Neural cell (in vitro differentiated cells): ENCODE results near the gene PAWR. TPM values are rescaled to one million over a fixed set of nuclear protein-coding genes. Genes with fewer than 3 reads are reported as not detected.

Source experiments
- H2AFZ ChIP-seq: fragments of 200-600, 300-800 bp; sonication (generic), shearing (Covaris generic); 2 replicates; pipeline ENCODE4 v1.6.0; 2014; ENCODE audit warnings: low read depth, mild to moderate bottlenecking, antibody characterized with exemption, low read length, moderate library complexity
- H3F3A ChIP-seq: fragments of 200-600 bp; shearing (Covaris generic); 2 replicates; pipeline ENCODE4 v1.6.1; 2016; ENCODE audit warnings: mild to moderate bottlenecking, moderate library complexity, mixed read lengths, antibody characterized with exemption, low read length; ENCODE audit not compliant: insufficient read depth, poor library complexity, severe bottlenecking
- H3K27ac ChIP-seq: fragments of 200-600, 300-800 bp; sonication (generic), shearing (Covaris generic); 2 replicates; pipeline ENCODE4 v1.5.1; 2014; ENCODE audit warnings: mild to moderate bottlenecking, low read length, moderate library complexity
- H3K27me3 ChIP-seq: fragments of 300-800, 200-600 bp; sonication (generic), shearing (Covaris generic); 2 replicates; pipeline ENCODE4 v1.6.0; 2014; ENCODE audit warnings: mild to moderate bottlenecking, low read depth, low read length, moderate library complexity; ENCODE audit not compliant: insufficient read depth
- H3K36me3 ChIP-seq: fragments of 300-800, 200-600 bp; sonication (generic), shearing (Covaris generic); 2 replicates; pipeline ENCODE4 v1.5.1; 2014; ENCODE audit warnings: mild to moderate bottlenecking, antibody characterized with exemption, low read length, moderate library complexity; ENCODE audit not compliant: insufficient read depth
- H3K4me2 ChIP-seq: fragments of 300-800, 200-600 bp; sonication (generic), shearing (Covaris generic); 2 replicates; pipeline ENCODE4 v1.6.0; 2014; ENCODE audit warnings: mild to moderate bottlenecking, low read length
- H3K4me3 ChIP-seq: fragments of 300-800, 200-600 bp; sonication (generic), shearing (Covaris generic); 2 replicates; pipeline ENCODE4 v1.5.1; 2014; ENCODE audit warnings: mild to moderate bottlenecking, low read length, moderate library complexity
- H3K79me2 ChIP-seq: fragments of 200-600 bp; shearing (Covaris generic); replicated peaks from 2 replicates; pipeline ENCODE4 v1.6.0; 2014; ENCODE audit warnings: mild to moderate bottlenecking, low read length, moderate library complexity; ENCODE audit not compliant: insufficient read depth
- H3K9ac ChIP-seq: fragments of 300-800, 200-600 bp; sonication (generic), shearing (Covaris generic); 2 replicates; pipeline ENCODE4 v1.6.1; 2016; ENCODE audit warnings: mild to moderate bottlenecking, low read length, mixed read lengths
- H3K9me2 ChIP-seq: fragments of 200-600 bp; shearing (Covaris generic); 2 replicates; pipeline ENCODE4 v1.6.1; 2016; ENCODE audit warnings: mild to moderate bottlenecking, low read length, mixed read lengths; ENCODE audit not compliant: insufficient read depth
- H3K9me3 ChIP-seq: fragments of 200-600, 300-800 bp; sonication (generic), shearing (Covaris generic); 2 replicates; pipeline ENCODE4 v1.6.1; 2016; ENCODE audit warnings: mild to moderate bottlenecking, mixed run types, low read length, moderate library complexity, mixed read lengths
- H4K20me1 ChIP-seq: fragments of 200-600 bp; shearing (Covaris generic); 2 replicates; pipeline ENCODE4 v1.6.1; 2016; ENCODE audit warnings: mild to moderate bottlenecking, mixed run types; ENCODE audit not compliant: insufficient read depth
- EP300 ChIP-seq: fragments of 450-650 bp; conservative IDR thresholded peaks from 2 replicates; pipeline ENCODE4 v1.6.1; 2014; ENCODE audit warnings: antibody characterized with exemption, mild to moderate bottlenecking, moderate library complexity; ENCODE audit not compliant: poor library complexity, severe bottlenecking
- EZH2 ChIP-seq: fragments of 200-600, 300-800 bp; shearing (Covaris generic), sonication (generic); IDR thresholded peaks from 2 replicates; pipeline ENCODE4 v1.6.1; 2014; ENCODE audit warnings: antibody characterized with exemption, low read length, borderline replicate concordance, mild to moderate bottlenecking; ENCODE audit not compliant: insufficient read depth, poor library complexity, severe bottlenecking
- MXI1 ChIP-seq: fragments of 450-650 bp; conservative IDR thresholded peaks from 2 replicates; pipeline ENCODE4 v1.6.1; 2014; ENCODE audit warnings: antibody characterized with exemption, mild to moderate bottlenecking; ENCODE audit not compliant: poor library complexity, severe bottlenecking
- POLR2AphosphoS5 ChIP-seq: IDR thresholded peaks from 2 replicates; pipeline ENCODE4 v1.6.1; 2012
- RAD21 ChIP-seq: fragments of 450-650 bp; conservative IDR thresholded peaks from 2 replicates; pipeline ENCODE4 v1.6.1; 2014; ENCODE audit warnings: antibody characterized with exemption, mild to moderate bottlenecking, moderate library complexity
- SMC3 ChIP-seq: fragments of 450-650 bp; conservative IDR thresholded peaks from 2 replicates; pipeline ENCODE4 v1.6.1; 2014; ENCODE audit warnings: antibody characterized with exemption, mild to moderate bottlenecking, moderate library complexity; ENCODE audit not compliant: poor library complexity
- TAF1 ChIP-seq: IDR thresholded peaks from 2 replicates; pipeline ENCODE4 v1.6.1; 2012; ENCODE audit warnings: low read depth
- polyA plus RNA-seq: library from polyadenylated mRNA; depleted of rRNA; stranded (reverse); fragments of >200 nt; gene quantifications from 2 replicates; pipeline ENCODE4 v1.2.3, GENCODE V29; 2014
- TF ChIP-seq, protein P1 (sequence below): IDR thresholded peaks from 2 replicates; pipeline ENCODE4 v1.6.1; 2012; ENCODE audit warnings: borderline replicate concordance
- TF ChIP-seq, protein P2 (sequence below): fragments of 450-650 bp; IDR thresholded peaks from 2 replicates; pipeline ENCODE4 v1.5.1; 2014; ENCODE audit warnings: antibody characterized with exemption, mild to moderate bottlenecking, moderate library complexity; ENCODE audit not compliant: poor library complexity, severe bottlenecking

Gene PAWR
- polyA plus RNA-seq, 1 donor from 2014 or later: 13.4 TPM

DNA sequence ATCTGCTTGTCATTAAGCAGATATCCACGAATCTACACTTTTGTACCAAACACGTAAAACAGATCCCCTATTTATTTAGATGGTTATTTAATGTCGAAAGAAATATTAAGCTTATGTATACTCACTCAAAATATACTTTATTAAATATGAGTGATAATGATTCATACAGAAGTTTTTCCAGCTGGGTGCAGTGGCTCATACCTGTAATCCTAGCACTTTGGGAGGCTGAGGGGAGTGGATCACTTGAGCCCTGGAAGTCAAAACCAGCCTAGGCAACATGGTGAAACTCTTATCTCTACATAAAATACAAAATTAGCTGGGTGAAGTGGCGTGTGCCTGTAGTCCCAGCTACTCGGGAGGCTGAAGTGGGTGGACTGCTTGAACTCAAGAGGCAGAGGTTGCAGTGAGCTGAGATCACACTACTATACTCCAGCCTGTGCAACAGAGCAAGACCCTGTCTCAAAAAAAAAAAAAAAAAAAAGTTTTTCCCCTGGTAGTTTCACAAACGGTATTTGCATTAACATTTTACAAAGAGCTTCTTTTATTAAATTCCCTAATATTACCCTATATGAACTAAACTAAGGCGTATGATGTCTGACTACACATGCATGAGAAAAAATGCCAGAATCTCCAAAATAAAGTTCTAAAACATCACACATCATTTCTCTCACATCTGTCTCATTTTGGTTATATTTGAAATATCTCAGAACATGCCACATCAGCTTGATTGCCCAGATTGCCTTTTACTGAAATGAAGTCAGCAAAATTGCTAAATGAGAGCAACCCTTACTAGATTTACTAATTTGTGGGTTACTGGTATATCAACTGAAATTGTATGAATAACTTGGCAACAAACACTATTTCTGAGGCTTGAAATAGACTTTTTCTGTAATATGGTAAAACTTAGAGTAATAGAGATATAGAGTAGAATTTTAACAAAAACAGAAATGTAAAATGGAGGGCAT lies 74.9 kb downstream of the PAWR start:
- Histone ChIP-seq H4K20me1 (no peaks in the 10 kb centered on the region), H2AFZ (no peak overlapping the region), H3K9ac (no peak overlapping the region), H3K27me3 (no peaks in the 10 kb centered on the region), H3K79me2 (no peaks in the 10 kb centered on the region), H3F3A (no peaks in the 10 kb centered on the region), H3K4me3 (no peak overlapping the region), H3K9me3 (no peaks in the 10 kb centered on the region), H3K27ac (no peak overlapping the region), H3K36me3 (no peaks in the 10 kb centered on the region), H3K4me2 (no peak overlapping the region), H3K9me2 (no peaks in the 10 kb centered on the region)
- TF ChIP-seq POLR2AphosphoS5 (no peak), MXI1 (no peak), EZH2 (no peak), EP300 (no peak), TAF1 (no peak), RAD21 (no peak)
- TF ChIP-seq, protein P1, sequence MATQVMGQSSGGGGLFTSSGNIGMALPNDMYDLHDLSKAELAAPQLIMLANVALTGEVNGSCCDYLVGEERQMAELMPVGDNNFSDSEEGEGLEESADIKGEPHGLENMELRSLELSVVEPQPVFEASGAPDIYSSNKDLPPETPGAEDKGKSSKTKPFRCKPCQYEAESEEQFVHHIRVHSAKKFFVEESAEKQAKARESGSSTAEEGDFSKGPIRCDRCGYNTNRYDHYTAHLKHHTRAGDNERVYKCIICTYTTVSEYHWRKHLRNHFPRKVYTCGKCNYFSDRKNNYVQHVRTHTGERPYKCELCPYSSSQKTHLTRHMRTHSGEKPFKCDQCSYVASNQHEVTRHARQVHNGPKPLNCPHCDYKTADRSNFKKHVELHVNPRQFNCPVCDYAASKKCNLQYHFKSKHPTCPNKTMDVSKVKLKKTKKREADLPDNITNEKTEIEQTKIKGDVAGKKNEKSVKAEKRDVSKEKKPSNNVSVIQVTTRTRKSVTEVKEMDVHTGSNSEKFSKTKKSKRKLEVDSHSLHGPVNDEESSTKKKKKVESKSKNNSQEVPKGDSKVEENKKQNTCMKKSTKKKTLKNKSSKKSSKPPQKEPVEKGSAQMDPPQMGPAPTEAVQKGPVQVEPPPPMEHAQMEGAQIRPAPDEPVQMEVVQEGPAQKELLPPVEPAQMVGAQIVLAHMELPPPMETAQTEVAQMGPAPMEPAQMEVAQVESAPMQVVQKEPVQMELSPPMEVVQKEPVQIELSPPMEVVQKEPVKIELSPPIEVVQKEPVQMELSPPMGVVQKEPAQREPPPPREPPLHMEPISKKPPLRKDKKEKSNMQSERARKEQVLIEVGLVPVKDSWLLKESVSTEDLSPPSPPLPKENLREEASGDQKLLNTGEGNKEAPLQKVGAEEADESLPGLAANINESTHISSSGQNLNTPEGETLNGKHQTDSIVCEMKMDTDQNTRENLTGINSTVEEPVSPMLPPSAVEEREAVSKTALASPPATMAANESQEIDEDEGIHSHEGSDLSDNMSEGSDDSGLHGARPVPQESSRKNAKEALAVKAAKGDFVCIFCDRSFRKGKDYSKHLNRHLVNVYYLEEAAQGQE: no peak

DNA sequence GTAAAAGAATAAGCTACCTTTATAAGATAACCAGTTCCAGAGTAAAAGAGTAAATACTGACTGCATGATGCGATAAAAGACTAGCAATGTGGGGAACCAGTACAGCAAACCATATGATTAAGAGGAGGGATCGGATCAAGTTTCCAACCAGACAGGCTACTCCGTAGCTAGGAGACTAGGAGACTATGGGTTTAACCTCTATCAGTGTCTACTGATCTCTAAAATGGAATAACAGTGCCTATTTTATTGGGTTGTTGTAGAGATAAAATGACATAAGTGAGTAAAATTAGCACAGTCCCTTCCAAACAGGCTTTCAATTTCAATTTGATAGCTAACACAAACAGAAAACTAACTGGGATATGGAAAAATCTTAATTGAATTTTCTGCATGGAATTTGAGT lies 76.0 kb downstream of the PAWR start:
- Histone ChIP-seq H3K27me3 (no peaks in the 10 kb centered on the region), H2AFZ (no peak overlapping the region), H3K9me2 (no peaks in the 10 kb centered on the region), H3K4me2 (no peak overlapping the region), H3K36me3 (no peaks in the 10 kb centered on the region), H3F3A (no peaks in the 10 kb centered on the region), H4K20me1 (no peaks in the 10 kb centered on the region), H3K9me3 (no peaks in the 10 kb centered on the region), H3K9ac (no peak overlapping the region), H3K27ac (no peak overlapping the region), H3K79me2 (no peaks in the 10 kb centered on the region), H3K4me3 (no peak overlapping the region)
- TF ChIP-seq TAF1 (no peak), MXI1 (no peak), SMC3 (no peak), RAD21 (no peak), POLR2AphosphoS5 (no peak), EP300 (no peak), EZH2 (no peak)
- TF ChIP-seq, protein P1: no peak
- TF ChIP-seq, protein P2, sequence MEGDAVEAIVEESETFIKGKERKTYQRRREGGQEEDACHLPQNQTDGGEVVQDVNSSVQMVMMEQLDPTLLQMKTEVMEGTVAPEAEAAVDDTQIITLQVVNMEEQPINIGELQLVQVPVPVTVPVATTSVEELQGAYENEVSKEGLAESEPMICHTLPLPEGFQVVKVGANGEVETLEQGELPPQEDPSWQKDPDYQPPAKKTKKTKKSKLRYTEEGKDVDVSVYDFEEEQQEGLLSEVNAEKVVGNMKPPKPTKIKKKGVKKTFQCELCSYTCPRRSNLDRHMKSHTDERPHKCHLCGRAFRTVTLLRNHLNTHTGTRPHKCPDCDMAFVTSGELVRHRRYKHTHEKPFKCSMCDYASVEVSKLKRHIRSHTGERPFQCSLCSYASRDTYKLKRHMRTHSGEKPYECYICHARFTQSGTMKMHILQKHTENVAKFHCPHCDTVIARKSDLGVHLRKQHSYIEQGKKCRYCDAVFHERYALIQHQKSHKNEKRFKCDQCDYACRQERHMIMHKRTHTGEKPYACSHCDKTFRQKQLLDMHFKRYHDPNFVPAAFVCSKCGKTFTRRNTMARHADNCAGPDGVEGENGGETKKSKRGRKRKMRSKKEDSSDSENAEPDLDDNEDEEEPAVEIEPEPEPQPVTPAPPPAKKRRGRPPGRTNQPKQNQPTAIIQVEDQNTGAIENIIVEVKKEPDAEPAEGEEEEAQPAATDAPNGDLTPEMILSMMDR: no peak
